ENCODE measurements around the gene CARD10.

The CARD10 gene

DNA sequence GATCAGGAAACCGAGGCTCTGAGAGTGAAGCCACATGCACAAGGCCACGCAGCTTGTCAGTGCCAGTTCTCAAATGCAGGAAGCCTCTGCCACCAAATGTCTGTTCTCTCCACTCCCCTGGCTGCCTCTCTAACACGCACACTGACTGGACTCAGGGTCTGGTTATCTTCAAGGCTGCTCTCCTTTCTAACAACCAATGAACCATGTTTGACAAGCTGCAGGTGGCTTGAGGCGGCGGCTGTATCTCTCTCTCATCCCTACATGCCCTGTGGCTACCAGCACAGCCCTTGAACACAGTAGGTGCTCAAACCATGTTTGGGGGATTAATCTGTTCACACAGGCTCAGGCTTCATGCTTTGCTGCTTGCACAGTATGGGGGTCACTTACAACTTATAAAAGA is 56.8 kb downstream of the CARD10 start:
- DNase-seq: no peak

DNA sequence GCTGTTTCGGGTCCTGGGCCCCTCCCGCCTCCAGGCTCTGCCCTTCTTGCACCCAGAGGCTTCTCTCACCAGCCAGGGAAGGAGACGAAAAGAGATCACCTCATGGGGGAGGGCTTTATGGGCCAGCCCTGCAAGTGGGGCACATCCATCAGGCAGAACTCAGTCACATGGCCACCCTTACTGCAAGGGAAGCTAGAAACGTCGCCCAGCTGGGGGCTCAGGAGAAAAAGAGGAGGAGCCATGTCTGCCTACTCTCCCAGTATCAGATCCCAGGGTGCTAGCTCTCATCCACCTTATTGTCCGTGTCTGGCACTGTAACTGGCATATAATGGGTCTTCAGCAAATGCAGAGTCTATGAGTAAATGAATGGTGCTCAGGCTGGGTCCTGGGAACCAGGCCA is 57.3 kb downstream of the CARD10 start:
- peak; percentile 32 for DNase-seq

DNA sequence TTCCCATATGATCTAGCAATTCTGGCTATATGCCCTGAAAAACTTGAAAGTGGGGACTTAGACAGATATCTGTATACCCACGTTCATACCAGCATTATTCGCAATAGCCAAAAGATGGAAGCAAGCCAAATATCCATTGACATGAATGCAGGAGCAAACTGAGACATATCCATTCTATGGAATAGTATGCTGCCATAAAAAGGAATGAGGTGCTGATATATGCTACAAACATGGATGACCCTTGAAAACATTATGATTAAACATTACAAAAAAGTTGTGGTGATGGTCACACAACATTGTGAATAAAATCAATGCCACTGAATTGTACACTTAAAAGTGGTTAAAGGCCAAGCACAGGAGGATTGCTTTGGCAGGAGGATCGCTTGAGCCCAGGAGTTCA is 58.5 kb downstream of the CARD10 start:
- no peak for DNase-seq

DNA sequence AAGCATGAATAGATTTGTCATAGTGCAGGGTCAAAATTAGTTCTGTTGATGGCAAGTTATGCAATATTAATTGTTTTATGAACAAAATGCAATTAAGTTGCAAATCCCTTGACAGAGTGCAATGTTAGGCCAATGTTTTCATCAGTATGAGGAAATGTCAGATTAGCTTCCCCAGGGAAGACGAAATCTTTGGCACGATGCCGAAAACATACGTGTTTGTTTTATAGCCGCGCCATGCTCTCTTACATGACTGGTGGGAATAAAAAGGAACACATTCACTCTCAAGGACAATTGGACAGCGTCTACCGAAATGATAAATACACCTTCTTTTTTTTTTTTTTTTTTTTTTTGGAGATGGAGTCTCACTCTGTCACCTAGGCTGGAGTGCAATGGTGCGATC is 60.0 kb downstream of the CARD10 start:
- no peak for DNase-seq

DNA sequence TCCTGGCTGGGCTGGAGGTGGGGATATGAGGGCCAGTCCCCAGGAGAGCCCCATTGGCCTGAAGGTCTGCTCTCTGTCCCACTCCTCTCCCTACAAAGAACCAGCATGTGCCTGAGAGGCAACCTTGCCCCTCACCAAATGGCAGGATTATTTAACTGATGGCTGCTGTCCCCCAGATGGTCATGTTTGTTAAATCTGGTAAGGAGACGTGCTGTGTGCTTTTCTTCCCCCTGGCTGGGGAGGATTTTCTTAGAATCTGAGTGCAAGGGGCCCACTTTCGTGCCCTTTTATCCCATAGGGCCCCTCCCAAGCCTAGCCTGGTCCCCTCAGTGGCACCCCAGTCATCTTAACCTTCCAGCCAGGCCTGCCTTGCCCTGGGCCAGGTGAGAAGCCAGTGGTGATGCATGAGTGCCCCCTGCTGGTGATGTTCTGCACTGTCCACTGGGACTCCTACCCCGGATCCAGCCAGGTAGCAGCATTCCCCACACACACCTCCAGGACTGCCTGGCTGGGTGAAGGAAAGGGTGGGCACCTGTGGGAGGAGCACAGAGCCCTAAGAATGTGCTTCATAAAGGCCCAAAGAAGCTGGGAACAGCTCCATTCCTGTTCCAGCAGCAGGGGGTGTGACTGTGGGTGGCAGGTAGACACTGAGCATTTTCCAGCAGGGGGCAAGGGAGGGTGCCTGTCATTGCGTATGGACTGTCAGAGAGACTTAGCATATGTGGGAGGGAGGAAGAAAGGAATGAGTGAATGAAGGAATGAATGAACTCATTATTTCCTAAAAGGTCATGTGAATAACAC is 61.9 kb downstream of the CARD10 start:
- peak; percentile 46 for DNase-seq

DNA sequence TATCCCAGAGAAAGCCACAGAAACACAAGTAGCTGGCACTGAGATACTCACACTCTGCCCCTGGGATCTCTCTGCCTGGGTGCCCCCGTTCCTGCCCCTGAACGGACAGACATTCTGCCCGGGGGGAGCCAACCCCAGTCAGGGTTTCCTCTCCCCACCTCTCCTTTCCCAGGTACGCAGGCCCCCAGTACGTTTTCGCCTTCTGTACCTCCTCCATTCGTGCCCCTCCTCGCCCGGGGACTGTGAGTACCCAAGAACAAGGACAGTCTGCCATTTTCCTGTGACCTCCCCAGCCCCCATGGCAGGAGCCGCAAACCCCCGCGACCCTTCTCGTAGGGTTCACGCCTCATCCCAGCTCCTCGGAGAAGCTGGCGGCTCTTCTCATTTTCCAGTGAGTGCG is 62.9 kb downstream of the CARD10 start:
- DNase-seq: no peak

DNA sequence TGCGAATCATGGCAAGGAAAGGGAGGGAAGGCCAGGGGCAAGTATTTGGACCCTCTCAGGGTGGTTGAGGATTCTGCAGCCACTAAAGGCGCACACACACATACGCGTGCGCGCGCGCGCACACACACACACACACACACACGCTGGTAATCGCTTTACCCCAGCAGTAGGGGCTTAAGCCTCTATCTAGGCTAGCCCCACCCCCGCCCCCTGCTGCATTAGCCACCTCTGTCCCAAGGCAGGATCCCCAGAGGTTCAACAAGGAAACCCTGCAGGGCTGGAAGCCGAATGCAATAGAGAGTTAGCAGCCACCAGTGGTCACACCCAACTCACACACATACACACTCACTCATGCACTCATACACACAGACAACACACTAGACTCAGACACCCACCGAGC is 63.3 kb downstream of the CARD10 start:
- no peak for DNase-seq

DNA sequence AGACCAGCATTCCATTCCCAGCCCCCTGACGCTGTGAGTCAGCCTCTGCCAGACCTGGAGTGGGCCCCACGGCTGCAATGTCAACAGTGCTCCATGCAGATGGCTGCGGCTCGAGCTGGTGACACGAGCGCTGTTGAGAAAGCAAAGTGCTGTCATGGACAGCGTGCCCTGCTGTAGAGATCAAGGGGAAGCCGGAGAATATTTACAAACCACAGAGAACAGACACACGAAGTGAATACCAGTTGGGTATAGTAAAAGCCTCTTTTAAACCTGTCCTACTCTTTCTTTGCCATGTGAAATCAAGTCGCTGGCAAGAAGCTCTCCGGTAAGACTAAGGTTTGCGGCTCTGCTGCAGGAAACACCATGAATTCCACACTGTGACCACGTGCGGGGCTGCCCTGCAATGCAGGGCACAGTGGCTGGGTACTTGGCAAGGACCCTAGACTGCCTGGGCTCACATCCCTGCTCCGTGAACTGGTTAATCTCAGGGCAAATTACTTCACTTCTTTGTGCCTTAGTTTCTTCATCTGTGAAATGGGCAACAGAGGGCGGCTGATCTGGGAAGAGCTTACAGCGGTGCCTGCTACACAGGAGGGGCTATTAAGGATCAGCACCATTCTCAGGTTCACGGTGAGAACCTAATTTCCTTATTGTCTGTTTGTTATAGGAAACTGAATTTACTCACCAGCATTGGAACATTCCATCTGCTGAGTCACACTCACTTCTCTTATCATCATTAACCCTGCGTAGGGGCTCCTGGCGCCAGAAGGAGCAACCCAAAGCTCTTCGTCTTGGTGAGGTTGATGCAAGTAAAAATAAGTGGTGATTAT is 64.1 kb downstream of the CARD10 start:
- peak; percentile 11 for DNase-seq

DNA sequence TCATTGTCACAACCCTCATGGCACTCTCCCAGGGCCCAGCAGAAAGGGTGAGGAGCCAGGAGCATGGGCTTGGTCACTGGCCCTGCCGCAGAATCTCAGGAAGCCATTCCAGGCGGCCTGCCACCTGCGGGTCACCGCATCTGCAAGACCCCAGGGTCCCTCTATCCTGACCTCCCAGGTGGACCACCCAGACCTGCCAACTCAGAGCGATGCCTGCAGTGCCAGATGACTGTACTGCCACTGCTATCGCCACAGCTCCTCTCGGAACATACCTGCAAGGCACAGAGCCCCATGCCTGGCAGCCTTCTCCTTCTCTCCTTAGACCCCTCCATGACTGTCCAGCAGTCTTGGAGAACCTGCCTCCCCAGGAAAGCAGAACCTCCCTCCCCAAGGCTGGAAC is 65.5 kb downstream of the CARD10 start:
- DNase-seq: no peak

DNA sequence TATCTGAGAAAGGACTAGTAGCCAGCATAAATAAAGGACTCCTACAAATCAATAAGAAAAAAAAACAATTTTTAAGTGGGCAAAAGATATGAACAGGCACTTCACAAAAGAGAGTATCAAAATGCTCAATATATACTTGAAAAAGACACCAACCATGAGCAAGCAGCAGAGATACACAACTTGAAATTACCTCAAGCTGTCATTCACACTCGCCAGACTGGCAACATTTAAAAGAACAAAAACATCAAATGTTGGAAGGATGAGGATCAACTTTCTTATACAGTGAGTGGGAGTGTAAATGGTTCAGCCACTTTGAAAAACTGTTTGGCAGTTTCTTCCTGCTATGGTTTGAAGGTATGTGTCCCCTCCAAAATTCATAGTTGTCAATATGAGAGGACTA is 68.0 kb downstream of the CARD10 start:
- DNase-seq: no peak

DNA sequence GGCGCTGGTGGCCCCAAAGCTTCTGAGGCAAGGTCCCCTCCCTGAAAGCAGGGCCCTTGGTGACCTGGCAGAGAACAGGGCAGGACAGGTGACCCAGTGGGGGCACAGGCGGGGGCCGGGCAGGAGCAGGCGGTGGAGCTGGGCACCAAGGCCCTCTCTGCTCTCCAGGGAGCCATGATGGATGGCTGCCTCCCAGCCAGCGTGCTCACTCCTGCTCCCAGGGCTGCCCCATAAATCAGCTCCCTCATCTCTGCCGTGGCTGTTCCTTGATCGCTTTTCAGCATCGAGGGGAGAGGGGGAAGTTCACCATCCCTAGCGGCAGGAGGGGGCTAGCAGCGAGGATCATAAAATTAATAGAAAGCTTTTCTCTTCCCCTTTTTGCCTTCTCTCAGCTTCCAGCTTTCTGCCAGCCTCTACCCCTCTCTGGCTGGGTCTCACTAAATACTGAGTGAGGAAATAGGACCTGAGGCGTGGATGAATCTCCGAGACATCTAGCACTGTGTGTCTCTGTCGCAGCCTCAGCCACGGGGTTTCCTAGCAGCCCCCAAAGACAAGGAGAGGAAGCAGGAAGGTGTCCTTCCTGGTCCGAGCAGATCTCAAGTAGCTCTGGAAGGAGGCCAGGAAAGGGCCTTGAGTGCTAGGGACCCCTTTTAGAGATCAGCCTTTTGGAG is 69.7 kb downstream of the CARD10 start:
- DNase-seq: no peak

DNA sequence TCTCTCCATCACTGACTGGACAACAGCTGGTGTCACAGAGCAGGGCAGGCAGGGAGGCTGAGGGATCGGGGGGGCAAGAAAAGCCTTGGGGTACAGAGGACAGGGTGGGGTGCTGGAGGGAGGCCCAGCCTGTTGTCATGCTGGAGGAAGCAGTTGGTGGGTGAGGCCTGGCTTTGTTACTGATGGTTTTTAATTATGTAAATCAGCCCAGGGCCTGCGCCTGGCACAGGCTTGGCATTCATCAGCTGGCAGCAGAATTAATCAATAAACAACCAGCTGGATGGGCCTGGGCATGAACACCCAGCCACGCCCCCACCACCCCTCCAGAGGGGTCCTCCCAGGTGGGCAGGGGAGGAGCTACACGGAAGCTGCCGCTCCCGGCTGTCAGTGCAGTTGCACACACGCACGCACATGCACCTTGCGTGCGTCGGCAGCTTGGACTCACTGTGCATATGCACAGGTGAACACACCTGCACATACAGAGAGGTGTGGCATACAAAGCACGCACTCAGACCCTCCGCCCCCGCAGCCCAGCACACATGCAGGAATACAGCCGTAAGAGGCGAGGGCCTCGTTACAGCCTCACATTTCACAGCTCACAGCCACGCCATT is 70.6 kb downstream of the CARD10 start:
- peak; percentile 65 for DNase-seq

DNA sequence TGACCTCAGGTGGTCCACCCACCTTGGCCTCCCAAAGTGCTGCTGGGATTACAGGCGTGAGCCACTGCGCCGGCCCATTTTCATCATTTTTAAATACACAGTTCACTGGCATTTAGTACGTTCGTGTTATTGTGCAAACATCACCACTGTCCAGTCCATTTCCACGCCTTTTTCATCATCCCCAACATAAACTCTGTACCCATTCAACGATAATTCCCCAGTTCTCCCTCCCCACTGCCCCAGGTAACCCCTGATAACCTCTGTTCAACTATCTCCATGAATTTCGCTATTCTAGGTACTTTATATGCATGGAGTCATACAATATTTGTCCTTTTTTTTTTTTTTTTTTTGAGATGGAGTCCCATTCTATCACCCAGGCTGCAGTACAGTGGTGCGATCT is 73.7 kb downstream of the CARD10 start:
- no peak for DNase-seq

DNA sequence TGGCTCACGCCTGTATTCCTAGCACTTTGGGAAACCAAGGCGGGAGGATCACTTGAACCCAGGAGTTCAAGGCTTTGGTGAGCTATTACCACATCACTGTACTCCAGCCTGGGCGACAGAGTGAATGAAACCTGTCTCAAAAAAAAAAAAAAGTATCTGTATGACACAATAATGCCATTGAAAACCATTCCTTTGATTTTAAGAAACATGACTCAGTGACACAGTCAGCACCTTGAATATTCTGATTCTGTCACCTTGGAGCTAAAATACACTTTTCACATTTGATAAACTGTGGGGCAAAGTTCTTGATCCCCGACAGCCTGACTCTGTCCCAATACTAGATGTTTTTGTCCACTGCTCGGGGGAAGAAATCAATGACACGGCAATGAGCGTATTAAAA is 75.2 kb downstream of the CARD10 start:
- no peak for DNase-seq

DNA sequence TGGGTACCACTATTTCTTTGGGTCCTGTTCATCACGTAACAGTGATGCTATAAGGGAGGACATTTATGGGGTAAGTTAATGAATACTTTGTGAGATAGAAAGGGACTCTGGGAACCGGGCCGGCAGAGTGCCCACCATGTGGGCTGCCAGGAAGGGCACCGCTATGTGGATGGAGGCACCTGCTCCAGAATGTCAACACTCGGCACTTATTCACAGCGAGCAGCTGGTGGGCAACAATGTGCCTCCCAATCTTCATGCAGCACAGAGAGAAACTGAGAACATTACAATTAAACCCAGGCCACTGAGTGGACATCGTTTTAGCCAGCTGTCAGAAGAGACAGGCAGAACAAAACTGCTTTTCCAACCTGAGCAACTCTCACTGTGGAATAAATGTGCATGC is 76.1 kb downstream of the CARD10 start:
- no peak for DNase-seq

DNA sequence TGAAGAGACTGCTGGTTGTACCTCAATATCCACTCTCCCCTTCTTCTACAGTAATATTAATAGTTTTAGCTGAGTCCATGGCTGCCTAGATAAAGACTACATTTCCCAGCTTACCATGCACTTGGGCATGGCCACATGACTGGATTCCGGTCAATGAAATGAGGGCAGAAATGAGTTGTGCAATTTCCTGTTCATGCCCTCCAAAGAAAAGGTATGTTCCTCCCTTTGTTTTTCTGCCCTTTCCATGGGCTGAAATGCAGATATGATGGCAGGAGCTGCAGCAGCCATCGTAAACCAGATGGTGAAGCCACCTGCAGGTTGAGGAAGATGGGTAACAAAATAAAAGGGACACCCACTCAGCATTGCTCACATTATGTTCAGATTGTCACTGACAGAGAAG is 76.7 kb downstream of the CARD10 start:
- no peak for DNase-seq

DNA sequence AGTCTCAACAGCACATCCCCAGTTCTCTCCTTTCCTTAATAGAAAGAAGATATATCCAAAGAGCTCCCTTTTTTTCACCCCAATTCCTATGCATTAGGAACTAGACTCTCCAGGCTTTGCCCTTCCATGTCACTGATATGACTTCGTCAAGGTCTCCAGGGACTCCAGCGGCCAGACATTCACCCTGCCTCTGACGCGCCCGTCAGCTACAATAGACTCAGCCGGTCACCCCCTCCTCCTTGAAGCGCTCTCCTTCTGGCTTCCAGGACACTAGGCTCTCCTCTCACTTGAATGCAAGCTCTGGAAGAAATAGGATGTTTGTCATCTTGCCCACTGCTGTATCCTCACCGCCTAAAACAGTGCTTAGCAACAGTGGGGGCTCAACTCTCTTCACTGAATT is 77.1 kb downstream of the CARD10 start:
- DNase-seq: no peak

DNA sequence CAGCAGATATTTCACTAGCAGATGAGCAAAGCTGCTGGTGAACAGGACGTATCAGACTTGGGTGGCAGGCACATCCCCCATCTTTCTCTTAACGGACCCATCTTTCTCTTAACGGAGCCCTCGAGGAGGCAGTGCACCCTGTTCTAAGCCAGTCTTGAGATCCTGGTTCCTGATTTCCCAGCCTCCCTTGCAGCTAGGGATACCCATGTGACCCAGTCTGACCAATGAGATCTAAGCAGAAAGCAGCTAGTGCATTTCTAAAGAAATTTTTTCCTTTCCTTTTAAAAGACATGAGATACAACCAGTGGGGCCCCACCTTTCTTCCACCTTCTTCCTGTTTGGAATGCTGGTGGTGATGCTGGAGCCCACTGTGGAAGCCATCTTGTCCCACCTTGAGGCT is 78.3 kb downstream of the CARD10 start:
- no peak for DNase-seq

Measured in DMS79 treated with DMSO at 0.1 percent for 48 hours (cell line).